ENCODE results near the gene ZNF217.

DNA sequence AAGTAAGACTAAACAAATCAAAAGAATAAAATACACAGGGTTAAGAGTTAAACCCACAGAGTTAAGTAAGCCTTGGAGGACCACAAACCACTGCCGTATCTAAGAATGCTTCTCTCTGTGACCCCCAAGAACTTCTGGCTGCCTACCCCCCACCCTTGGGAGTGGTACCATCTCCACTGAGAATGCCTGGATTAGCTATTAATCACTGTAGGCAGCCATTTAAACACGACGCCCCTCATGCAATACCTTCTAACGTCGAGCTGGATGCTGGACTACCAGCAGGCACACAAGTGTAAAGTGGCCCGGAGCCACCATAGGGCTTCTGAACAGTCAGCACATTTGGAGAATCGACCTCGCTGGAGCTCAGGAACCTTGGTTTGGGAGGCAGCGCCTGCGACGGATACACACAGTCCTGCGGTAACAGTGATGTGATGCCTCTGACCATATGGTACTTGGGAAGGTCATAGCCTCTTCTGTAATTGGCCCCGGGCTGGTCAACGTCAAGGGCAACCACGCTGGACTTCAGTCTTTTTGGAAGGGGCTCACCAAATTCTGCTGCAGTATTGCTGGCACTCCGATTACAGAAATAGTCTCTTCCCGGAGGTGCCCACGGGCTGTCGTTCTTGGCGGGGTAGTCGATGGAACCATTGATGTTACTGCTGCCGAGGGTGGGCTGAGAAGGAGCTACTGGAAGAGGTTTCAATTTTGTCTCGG lies 18.0 kb downstream of the ZNF217 start:
- no peak for TF ChIP-seq CTCF (IDR thresholded peaks at IDR 0.05; ENCODE audit: low read depth, low read length)
- TF ChIP-seq POLR2A (IDR thresholded peaks at IDR 0.05; ENCODE audit: extremely low read depth, insufficient read length), result no peak
- no peak for TF ChIP-seq MYC (IDR thresholded peaks at IDR 0.05; ENCODE audit: low read depth, low read length)
